Stimulated activated CD4-positive, alpha-beta T cell treated with anti-CD3 and anti-CD28 coated beads, TNF-alpha, amount 100 ng/mL, for 1 hour (primary cell): ENCODE results near the gene ASPHD2.
A peak's percentile ranks its signal among the peaks of the same experiment; 100 is the strongest.

Experiments
- DNase-seq, 3 donors: peaks; one replicate each; pipeline ENCODE4 v3.0.0-alpha.2; 2020; ENCODE audit warnings: low read depth in 3 of 3, low spot score in 1 of 3

The ASPHD2 gene

GRCh38 chr22:26471522-26471921 lies 42.5 kb downstream of the ASPHD2 start:
- DNase-seq: no peak

- no peak for DNase-seq
Measured at GRCh38 chr22:26474682-26475081, 45.6 kb downstream of the ASPHD2 start.

GRCh38 chr22:26476705-26477340 lies 47.8 kb downstream of the ASPHD2 start:
- no peak for DNase-seq

GRCh38 chr22:26477341-26477731 lies 48.3 kb downstream of the ASPHD2 start:
- no peak for DNase-seq

- DNase-seq: no peak
Measured at GRCh38 chr22:26479043-26479791, 50.2 kb downstream of the ASPHD2 start.

GRCh38 chr22:26479792-26480610 lies 50.9 kb downstream of the ASPHD2 start:
- no peak for DNase-seq

GRCh38 chr22:26480611-26480932 lies 51.5 kb downstream of the ASPHD2 start:
- no peak for DNase-seq

- DNase-seq: no peak
Measured at GRCh38 chr22:26481112-26481693, 52.1 kb downstream of the ASPHD2 start.

GRCh38 chr22:26481694-26482093 lies 52.6 kb downstream of the ASPHD2 start:
- no peak for DNase-seq

GRCh38 chr22:26482161-26482560 lies 53.1 kb downstream of the ASPHD2 start:
- DNase-seq: no peak

GRCh38 chr22:26483043-26483438 lies 54.0 kb downstream of the ASPHD2 start:
- DNase-seq: no peak

GRCh38 chr22:26483439-26484359 lies 54.6 kb downstream of the ASPHD2 start, which contains the start of the genes HPS4 and SRRD:
HPS4 (minus strand) TSS chr22:26483783; CDS start chr22:26481762, 2,021 bp downstream.
SRRD (plus strand) TSS chr22:26483877; CDS start chr22:26483891, 14 bp downstream.
- peak; percentile 75 to 92 (median 84) for DNase-seq

- no peak for DNase-seq
Measured at GRCh38 chr22:26484360-26484706, 55.3 kb downstream of the ASPHD2 start.

GRCh38 chr22:26485013-26485412 lies 56.0 kb downstream of the ASPHD2 start:
- no peak for DNase-seq

- DNase-seq: no peak
Measured at GRCh38 chr22:26485806-26486390, 56.8 kb downstream of the ASPHD2 start.

GRCh38 chr22:26486394-26486793 lies 57.3 kb downstream of the ASPHD2 start:
- no peak for DNase-seq

GRCh38 chr22:26487996-26488395 lies 58.9 kb downstream of the ASPHD2 start:
- DNase-seq: no peak

- no peak for DNase-seq
Measured at GRCh38 chr22:26489447-26490036, 60.5 kb downstream of the ASPHD2 start.

GRCh38 chr22:26492220-26492619 lies 63.2 kb downstream of the ASPHD2 start:
- DNase-seq: no peak

- no peak for DNase-seq
Measured at GRCh38 chr22:26494506-26494905, 65.4 kb downstream of the ASPHD2 start.
